OCI-LY3 (cell line): ENCODE results near the gene SH2D2A.

ENCODE experiments used
- EZH2phosphoT487 ChIP-seq: fragments of 200-600 bp; shearing (Covaris generic); IDR thresholded peaks from 2 replicates; pipeline ENCODE4 v1.6.1; 2018; ENCODE audit warnings: antibody characterized with exemption, mixed run types, low read depth
- TF ChIP-seq, protein P1 (sequence below): fragments of 200-600, 300-600 bp; sonication (generic); IDR thresholded peaks from 2 replicates; pipeline ENCODE4 v1.5.1; 2014; ENCODE audit warnings: antibody characterized with exemption, low read length, low read depth

DNA sequence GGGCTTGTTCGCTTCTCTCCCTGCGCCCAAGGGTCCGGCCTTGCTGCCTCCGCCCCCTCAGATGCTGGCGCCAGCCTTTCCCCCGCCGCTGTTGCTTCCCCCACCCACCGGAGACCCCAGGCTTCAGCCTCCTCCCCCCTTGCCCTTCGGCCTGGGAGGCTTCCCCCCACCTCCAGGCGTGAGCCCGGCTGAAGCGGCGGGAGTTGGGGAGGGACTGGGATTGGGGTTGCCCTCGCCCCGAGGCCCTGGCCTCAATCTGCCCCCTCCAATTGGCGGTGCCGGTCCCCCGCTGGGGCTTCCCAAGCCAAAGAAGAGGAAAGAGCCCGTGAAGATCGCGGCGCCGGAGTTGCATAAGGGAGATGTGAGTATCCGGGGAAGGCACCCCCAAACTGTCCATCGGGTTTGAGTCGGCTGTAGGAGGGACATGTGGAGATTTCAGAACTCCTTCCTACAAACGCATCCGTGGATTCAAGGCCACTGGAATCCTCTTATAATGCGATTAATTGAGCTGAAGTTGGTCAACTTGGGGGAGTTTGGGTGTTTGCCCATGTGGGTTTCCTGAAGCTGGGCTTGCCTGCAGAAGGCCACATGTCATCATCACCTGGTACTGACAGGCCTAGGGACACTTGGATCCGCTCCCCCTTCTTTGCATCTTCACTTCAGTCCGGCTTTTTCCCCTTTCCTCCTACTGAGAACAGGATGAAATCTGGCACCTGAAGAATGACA is 48.6 kb downstream of the SH2D2A start:
- TF ChIP-seq EZH2phosphoT487, result no peak
- TF ChIP-seq, protein P1, sequence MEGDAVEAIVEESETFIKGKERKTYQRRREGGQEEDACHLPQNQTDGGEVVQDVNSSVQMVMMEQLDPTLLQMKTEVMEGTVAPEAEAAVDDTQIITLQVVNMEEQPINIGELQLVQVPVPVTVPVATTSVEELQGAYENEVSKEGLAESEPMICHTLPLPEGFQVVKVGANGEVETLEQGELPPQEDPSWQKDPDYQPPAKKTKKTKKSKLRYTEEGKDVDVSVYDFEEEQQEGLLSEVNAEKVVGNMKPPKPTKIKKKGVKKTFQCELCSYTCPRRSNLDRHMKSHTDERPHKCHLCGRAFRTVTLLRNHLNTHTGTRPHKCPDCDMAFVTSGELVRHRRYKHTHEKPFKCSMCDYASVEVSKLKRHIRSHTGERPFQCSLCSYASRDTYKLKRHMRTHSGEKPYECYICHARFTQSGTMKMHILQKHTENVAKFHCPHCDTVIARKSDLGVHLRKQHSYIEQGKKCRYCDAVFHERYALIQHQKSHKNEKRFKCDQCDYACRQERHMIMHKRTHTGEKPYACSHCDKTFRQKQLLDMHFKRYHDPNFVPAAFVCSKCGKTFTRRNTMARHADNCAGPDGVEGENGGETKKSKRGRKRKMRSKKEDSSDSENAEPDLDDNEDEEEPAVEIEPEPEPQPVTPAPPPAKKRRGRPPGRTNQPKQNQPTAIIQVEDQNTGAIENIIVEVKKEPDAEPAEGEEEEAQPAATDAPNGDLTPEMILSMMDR, result no peak
